GM23338 (cell line): ENCODE results near the gene OR2H1. TPM values are rescaled to one million over a fixed set of nuclear protein-coding genes. Genes with fewer than 3 reads are reported as not detected.

Experiments used
- ATAC-seq: fragments of 200-7000 bp; cut with Tn5 transposase; 3 replicates; pipeline ENCODE4 v1.9.1; 2020
- DNase-seq: peaks from one replicate; pipeline ENCODE4 v3.0.0-alpha.2; 2015; ENCODE audit warnings: low spot score
- H2AFZ ChIP-seq: fragments of 200-600 bp; sonication (generic); 2 replicates; pipeline ENCODE4 v1.8.0; 2016; ENCODE audit warnings: antibody characterized with exemption, mild to moderate bottlenecking, moderate library complexity
- H3F3A ChIP-seq: fragments of 200-600 bp; sonication (generic); replicated peaks from 2 replicates; pipeline ENCODE4 v1.8.0; 2017; ENCODE audit warnings: antibody characterized with exemption, mixed run types, low read depth
- H3K27ac ChIP-seq: fragments of 200-600 bp; sonication (generic); 2 replicates; pipeline ENCODE4 v1.6.1; 2016; ENCODE audit warnings: low read depth
- H3K27me3 ChIP-seq: fragments of 200-600 bp; sonication (generic); 2 replicates; pipeline ENCODE4 v1.8.0; 2016; ENCODE audit warnings: mild to moderate bottlenecking, mixed run types, moderate library complexity; ENCODE audit not compliant: insufficient read depth
- H3K36me3 ChIP-seq: fragments of 200-600 bp; sonication (generic); 2 replicates; pipeline ENCODE4 v1.8.0; 2016; ENCODE audit warnings: mild to moderate bottlenecking; ENCODE audit not compliant: insufficient read depth
- H3K4me1 ChIP-seq: fragments of 200-600 bp; sonication (generic); 2 replicates; pipeline ENCODE4 v1.8.0; 2016; ENCODE audit warnings: mild to moderate bottlenecking, moderate library complexity; ENCODE audit not compliant: insufficient read depth
- H3K4me2 ChIP-seq: fragments of 200-600 bp; sonication (generic); 2 replicates; pipeline ENCODE4 v1.7.1; 2017; ENCODE audit warnings: mixed run types
- H3K4me3 ChIP-seq: fragments of 200-600 bp; sonication (generic); 2 replicates; pipeline ENCODE4 v1.6.1; 2016; ENCODE audit warnings: mixed run types
- H3K79me2 ChIP-seq: fragments of 200-600 bp; sonication (generic); replicated peaks from 2 replicates; pipeline ENCODE4 v1.8.0; 2017; ENCODE audit warnings: mild to moderate bottlenecking; ENCODE audit not compliant: insufficient read depth
- H3K9me2 ChIP-seq: fragments of 200-600 bp; sonication (generic); 2 replicates; pipeline ENCODE4 v1.8.0; 2017; ENCODE audit not compliant: insufficient read depth
- H4K20me1 ChIP-seq: fragments of 200-600 bp; sonication (generic); replicated peaks from 2 replicates; pipeline ENCODE4 v1.8.0; 2017; ENCODE audit warnings: mild to moderate bottlenecking; ENCODE audit not compliant: insufficient read depth
- H3K27ac Mint-ChIP-seq: 2 replicates; pipeline ENCODE4 v1.8.0; 2020; ENCODE audit warnings: inconsistent platforms, mild to moderate bottlenecking, moderate library complexity, mixed read lengths
- H3K27me3 Mint-ChIP-seq: 3 replicates; pipeline ENCODE4 v1.8.0; 2022; ENCODE audit warnings: low read depth, mild to moderate bottlenecking, moderate library complexity, mixed read lengths, inconsistent platforms; ENCODE audit not compliant: insufficient read depth, poor library complexity
- H3K36me3 Mint-ChIP-seq: 3 replicates; pipeline ENCODE4 v1.8.0; 2021; ENCODE audit warnings: low read depth, mild to moderate bottlenecking, inconsistent platforms, moderate library complexity, mixed read lengths
- H3K4me1 Mint-ChIP-seq: 3 replicates; pipeline ENCODE4 v1.8.0; 2020; ENCODE audit warnings: mild to moderate bottlenecking, inconsistent platforms, mixed read lengths
- H3K4me3 Mint-ChIP-seq: 3 replicates; pipeline ENCODE4 v1.8.0; 2021; ENCODE audit warnings: moderate library complexity, mild to moderate bottlenecking, inconsistent platforms, mixed read lengths
- H3K9me3 Mint-ChIP-seq: 3 replicates; pipeline ENCODE4 v1.8.0; 2020; ENCODE audit warnings: moderate library complexity, mild to moderate bottlenecking, inconsistent platforms, mixed read lengths
- CREB1 ChIP-seq: fragments of 250-450 bp; sonication (Bioruptor Pico); IDR thresholded peaks from 2 replicates; pipeline ENCODE4 v1.5.0; 2020; ENCODE audit warnings: low read depth, mild to moderate bottlenecking, moderate library complexity
- EZH2 ChIP-seq: fragments of 200-600 bp; sonication (generic); IDR thresholded peaks from one replicate; pipeline ENCODE4 v1.8.0; 2017; ENCODE audit warnings: antibody characterized with exemption, mild to moderate bottlenecking, low read depth; ENCODE audit not compliant: unreplicated experiment
- EZH2phosphoT487 ChIP-seq: fragments of 200-600 bp; sonication (generic); IDR thresholded peaks from one replicate; pipeline ENCODE4 v1.8.1; 2018; ENCODE audit warnings: antibody characterized with exemption; ENCODE audit not compliant: unreplicated experiment
- JUNB ChIP-seq: IDR thresholded peaks from one replicate; pipeline ENCODE4 v1.6.1; 2016; ENCODE audit warnings: antibody characterized with exemption; ENCODE audit not compliant: unreplicated experiment
- NANOG ChIP-seq: IDR thresholded peaks from 2 replicates; pipeline ENCODE4 v1.6.1; 2016; ENCODE audit warnings: antibody characterized with exemption, borderline replicate concordance
- POLR2AphosphoS5 ChIP-seq: IDR thresholded peaks from 2 replicates; pipeline ENCODE4 v1.6.1; 2016; ENCODE audit warnings: antibody characterized with exemption, low read depth
- STAT1 ChIP-seq: IDR thresholded peaks from one replicate; pipeline ENCODE4 v1.6.1; 2016; ENCODE audit warnings: antibody characterized with exemption; ENCODE audit not compliant: unreplicated experiment
- ZNF114 ChIP-seq: fragments of 250-450 bp; sonication (Bioruptor Pico); IDR thresholded peaks from 2 replicates; pipeline ENCODE4 v1.5.0; 2020; ENCODE audit warnings: mild to moderate bottlenecking, moderate library complexity
- ZNF331 ChIP-seq: fragments of 250-450 bp; sonication (Bioruptor Pico); IDR thresholded peaks from 2 replicates; pipeline ENCODE4 v1.5.0; 2020; ENCODE audit warnings: low read depth, mild to moderate bottlenecking, moderate library complexity
- polyA plus RNA-seq: library from polyadenylated mRNA; unstranded; fragments of >200 nt; fragmentation: Nextera tagmentation; extraction: Ambion mirVana; gene quantifications from 2 replicates; pipeline ENCODE4 v1.2.1, GENCODE V29; 2016
- total RNA-seq: library from RNA; depleted of rRNA; stranded (reverse); fragments of >200 nt; shearing (Covaris generic); gene quantifications from 2 replicates; pipeline ENCODE4 v1.2.3, GENCODE V29; 2014
- TF ChIP-seq, protein P1 (sequence below): IDR thresholded peaks from 2 replicates; pipeline ENCODE4 v1.6.1; 2016; ENCODE audit warnings: antibody characterized with exemption
- TF ChIP-seq, protein P2 (sequence below): IDR thresholded peaks from one replicate; pipeline ENCODE4 v1.6.1; 2018; ENCODE audit warnings: antibody characterized with exemption; ENCODE audit not compliant: unreplicated experiment
- TF ChIP-seq, protein P3 (sequence below), 2 experiments: fragments of 200-600 bp in 1 of 2; sonication (generic) in 1 of 2; conservative IDR thresholded peaks; 2 replicates each; pipeline versions ENCODE4 v1.5.1 to v1.6.1; 2016 to 2017; ENCODE audit warnings: antibody characterized with exemption in 2 of 2, low read depth in 2 of 2, mild to moderate bottlenecking in 2 of 2, moderate library complexity in 1 of 2
- TF ChIP-seq, protein P4 (sequence below): fragments of 250-450 bp; sonication (Bioruptor Pico); IDR thresholded peaks from 2 replicates; pipeline ENCODE4 v1.5.0; 2020; ENCODE audit warnings: mild to moderate bottlenecking, moderate library complexity

OR2H1 gene
- total and polyA plus RNA-seq, 2 experiments from 2014 or later = not detected

DNA sequence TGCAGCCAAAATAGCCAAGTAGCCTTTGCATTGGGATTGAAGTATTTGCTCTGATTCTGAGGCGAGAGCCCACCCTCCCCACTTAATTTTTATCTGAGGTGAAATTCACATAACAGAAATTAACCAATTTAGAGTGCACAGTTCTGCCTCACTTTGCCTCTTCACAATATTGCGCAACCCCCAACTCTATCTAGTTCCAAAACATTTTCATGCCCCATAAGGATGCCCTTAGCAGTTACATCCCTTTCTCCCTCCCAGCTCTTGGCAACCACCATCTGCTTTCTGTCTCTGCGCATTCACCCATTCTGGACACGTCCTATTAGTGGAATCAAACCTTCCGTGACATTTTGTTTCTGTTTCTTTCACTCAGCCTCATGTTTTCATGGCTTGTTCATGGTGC lies 21.8 kb downstream of the OR2H1 start (continued):
- TF ChIP-seq CREB1 (no peak), STAT1 (no peak), NANOG (no peak), JUNB (no peak)

DNA sequence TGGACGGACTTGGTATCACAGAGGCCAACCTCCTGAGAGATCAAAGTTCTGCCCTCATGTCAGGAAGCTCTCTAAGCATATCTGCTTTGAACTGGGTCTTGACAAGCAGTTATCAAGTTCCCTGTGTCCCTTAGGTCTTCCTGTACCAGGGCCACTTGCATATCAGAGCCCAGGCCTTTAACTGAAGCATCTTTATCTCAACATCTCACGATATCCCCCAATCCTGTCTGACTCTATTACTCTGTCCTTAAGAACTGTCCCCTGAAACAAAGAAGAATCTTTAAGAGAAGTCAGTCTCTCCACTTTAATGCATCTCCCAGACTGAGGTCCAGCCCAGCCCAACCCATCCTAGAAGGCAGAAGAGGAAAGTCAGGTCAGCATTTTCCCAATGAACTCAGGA lies 22.6 kb downstream of the OR2H1 start:
- no peak overlapping the region for H3K4me3 ChIP-seq
- ATAC-seq (no peak), DNase-seq (no peak)
- no peaks in the 10 kb centered on the region for H3F3A ChIP-seq
- no peak overlapping the region for H3K4me3 Mint-ChIP-seq
- H3K4me1 Mint-ChIP-seq = no peaks in the 10 kb centered on the region
- H3K27ac Mint-ChIP-seq = no peak overlapping the region
- peaks cover 26% of the 10 kb centered on the region for H3K9me2 ChIP-seq
- H3K4me1 ChIP-seq = no peaks in the 10 kb centered on the region
- H3K9me3 Mint-ChIP-seq = no peaks in the 10 kb centered on the region; the same call in 2 of the 3 replicates
- no peaks in the 10 kb centered on the region for H3K36me3 Mint-ChIP-seq
- no peaks in the 10 kb centered on the region for H3K27me3 ChIP-seq
- no peak overlapping the region for H3K4me2 ChIP-seq
- TF ChIP-seq JUNB (no peak), ZNF114 (CRISPR knock-in tag) (no peak), EZH2 (no peak), EZH2phosphoT487 (no peak), CREB1 (no peak), STAT1 (no peak), NANOG (no peak), POLR2AphosphoS5 (no peak), ZNF331 (CRISPR knock-in tag) (no peak)
- TF ChIP-seq, protein P1, sequence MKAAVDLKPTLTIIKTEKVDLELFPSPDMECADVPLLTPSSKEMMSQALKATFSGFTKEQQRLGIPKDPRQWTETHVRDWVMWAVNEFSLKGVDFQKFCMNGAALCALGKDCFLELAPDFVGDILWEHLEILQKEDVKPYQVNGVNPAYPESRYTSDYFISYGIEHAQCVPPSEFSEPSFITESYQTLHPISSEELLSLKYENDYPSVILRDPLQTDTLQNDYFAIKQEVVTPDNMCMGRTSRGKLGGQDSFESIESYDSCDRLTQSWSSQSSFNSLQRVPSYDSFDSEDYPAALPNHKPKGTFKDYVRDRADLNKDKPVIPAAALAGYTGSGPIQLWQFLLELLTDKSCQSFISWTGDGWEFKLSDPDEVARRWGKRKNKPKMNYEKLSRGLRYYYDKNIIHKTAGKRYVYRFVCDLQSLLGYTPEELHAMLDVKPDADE = no peak
- TF ChIP-seq, protein P2, sequence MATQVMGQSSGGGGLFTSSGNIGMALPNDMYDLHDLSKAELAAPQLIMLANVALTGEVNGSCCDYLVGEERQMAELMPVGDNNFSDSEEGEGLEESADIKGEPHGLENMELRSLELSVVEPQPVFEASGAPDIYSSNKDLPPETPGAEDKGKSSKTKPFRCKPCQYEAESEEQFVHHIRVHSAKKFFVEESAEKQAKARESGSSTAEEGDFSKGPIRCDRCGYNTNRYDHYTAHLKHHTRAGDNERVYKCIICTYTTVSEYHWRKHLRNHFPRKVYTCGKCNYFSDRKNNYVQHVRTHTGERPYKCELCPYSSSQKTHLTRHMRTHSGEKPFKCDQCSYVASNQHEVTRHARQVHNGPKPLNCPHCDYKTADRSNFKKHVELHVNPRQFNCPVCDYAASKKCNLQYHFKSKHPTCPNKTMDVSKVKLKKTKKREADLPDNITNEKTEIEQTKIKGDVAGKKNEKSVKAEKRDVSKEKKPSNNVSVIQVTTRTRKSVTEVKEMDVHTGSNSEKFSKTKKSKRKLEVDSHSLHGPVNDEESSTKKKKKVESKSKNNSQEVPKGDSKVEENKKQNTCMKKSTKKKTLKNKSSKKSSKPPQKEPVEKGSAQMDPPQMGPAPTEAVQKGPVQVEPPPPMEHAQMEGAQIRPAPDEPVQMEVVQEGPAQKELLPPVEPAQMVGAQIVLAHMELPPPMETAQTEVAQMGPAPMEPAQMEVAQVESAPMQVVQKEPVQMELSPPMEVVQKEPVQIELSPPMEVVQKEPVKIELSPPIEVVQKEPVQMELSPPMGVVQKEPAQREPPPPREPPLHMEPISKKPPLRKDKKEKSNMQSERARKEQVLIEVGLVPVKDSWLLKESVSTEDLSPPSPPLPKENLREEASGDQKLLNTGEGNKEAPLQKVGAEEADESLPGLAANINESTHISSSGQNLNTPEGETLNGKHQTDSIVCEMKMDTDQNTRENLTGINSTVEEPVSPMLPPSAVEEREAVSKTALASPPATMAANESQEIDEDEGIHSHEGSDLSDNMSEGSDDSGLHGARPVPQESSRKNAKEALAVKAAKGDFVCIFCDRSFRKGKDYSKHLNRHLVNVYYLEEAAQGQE = no peak
- TF ChIP-seq, protein P3, sequence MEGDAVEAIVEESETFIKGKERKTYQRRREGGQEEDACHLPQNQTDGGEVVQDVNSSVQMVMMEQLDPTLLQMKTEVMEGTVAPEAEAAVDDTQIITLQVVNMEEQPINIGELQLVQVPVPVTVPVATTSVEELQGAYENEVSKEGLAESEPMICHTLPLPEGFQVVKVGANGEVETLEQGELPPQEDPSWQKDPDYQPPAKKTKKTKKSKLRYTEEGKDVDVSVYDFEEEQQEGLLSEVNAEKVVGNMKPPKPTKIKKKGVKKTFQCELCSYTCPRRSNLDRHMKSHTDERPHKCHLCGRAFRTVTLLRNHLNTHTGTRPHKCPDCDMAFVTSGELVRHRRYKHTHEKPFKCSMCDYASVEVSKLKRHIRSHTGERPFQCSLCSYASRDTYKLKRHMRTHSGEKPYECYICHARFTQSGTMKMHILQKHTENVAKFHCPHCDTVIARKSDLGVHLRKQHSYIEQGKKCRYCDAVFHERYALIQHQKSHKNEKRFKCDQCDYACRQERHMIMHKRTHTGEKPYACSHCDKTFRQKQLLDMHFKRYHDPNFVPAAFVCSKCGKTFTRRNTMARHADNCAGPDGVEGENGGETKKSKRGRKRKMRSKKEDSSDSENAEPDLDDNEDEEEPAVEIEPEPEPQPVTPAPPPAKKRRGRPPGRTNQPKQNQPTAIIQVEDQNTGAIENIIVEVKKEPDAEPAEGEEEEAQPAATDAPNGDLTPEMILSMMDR (conservative IDR thresholded peaks at IDR 0.05; ENCODE audit: low read depth in 2 of 2) = no peak
- TF ChIP-seq, protein P4, sequence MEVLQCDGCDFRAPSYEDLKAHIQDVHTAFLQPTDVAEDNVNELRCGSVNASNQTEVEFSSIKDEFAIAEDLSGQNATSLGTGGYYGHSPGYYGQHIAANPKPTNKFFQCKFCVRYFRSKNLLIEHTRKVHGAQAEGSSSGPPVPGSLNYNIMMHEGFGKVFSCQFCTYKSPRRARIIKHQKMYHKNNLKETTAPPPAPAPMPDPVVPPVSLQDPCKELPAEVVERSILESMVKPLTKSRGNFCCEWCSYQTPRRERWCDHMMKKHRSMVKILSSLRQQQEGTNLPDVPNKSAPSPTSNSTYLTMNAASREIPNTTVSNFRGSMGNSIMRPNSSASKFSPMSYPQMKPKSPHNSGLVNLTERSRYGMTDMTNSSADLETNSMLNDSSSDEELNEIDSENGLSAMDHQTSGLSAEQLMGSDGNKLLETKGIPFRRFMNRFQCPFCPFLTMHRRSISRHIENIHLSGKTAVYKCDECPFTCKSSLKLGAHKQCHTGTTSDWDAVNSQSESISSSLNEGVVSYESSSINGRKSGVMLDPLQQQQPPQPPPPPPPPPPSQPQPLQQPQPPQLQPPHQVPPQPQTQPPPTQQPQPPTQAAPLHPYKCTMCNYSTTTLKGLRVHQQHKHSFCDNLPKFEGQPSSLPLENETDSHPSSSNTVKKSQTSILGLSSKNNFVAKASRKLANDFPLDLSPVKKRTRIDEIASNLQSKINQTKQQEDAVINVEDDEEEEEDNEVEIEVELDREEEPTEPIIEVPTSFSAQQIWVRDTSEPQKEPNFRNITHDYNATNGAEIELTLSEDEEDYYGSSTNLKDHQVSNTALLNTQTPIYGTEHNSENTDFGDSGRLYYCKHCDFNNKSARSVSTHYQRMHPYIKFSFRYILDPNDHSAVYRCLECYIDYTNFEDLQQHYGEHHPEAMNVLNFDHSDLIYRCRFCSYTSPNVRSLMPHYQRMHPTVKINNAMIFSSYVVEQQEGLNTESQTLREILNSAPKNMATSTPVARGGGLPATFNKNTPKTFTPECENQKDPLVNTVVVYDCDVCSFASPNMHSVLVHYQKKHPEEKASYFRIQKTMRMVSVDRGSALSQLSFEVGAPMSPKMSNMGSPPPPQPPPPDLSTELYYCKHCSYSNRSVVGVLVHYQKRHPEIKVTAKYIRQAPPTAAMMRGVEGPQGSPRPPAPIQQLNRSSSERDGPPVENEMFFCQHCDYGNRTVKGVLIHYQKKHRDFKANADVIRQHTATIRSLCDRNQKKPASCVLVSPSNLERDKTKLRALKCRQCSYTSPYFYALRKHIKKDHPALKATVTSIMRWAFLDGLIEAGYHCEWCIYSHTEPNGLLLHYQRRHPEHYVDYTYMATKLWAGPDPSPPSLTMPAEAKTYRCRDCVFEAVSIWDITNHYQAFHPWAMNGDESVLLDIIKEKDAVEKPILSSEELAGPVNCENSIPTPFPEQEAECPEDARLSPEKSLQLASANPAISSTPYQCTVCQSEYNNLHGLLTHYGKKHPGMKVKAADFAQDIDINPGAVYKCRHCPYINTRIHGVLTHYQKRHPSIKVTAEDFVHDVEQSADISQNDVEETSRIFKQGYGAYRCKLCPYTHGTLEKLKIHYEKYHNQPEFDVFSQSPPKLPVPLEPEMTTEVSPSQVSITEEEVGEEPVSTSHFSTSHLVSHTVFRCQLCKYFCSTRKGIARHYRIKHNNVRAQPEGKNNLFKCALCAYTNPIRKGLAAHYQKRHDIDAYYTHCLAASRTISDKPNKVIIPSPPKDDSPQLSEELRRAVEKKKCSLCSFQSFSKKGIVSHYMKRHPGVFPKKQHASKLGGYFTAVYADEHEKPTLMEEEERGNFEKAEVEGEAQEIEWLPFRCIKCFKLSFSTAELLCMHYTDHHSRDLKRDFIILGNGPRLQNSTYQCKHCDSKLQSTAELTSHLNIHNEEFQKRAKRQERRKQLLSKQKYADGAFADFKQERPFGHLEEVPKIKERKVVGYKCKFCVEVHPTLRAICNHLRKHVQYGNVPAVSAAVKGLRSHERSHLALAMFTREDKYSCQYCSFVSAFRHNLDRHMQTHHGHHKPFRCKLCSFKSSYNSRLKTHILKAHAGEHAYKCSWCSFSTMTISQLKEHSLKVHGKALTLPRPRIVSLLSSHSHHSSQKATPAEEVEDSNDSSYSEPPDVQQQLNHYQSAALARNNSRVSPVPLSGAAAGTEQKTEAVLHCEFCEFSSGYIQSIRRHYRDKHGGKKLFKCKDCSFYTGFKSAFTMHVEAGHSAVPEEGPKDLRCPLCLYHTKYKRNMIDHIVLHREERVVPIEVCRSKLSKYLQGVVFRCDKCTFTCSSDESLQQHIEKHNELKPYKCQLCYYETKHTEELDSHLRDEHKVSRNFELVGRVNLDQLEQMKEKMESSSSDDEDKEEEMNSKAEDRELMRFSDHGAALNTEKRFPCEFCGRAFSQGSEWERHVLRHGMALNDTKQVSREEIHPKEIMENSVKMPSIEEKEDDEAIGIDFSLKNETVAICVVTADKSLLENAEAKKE (CRISPR knock-in tag) = no peak
- no peaks in the 10 kb centered on the region for H4K20me1 ChIP-seq
- H3K27ac ChIP-seq = no peak overlapping the region
- peaks cover 5% of the 10 kb centered on the region for H3K27me3 Mint-ChIP-seq
- H3K36me3 ChIP-seq = no peaks in the 10 kb centered on the region
- no peaks in the 10 kb centered on the region for H3K79me2 ChIP-seq
- no peak overlapping the region for H2AFZ ChIP-seq
